Uterus (tissue), 4 donors: ENCODE measurements around the gene UBL3. TPM values are rescaled to one million over a fixed set of nuclear protein-coding genes. Genes with fewer than 3 reads are reported as not detected.

ENCODE experiments used
- DNase-seq, 2 donors: peaks; one replicate each; pipeline ENCODE4 v3.0.0-alpha.2; 2019 to 2020
- H3K27ac ChIP-seq, 2 donors: fragments of 200-600 bp; sonication (generic); 1 replicate in 1 of 2; 2 replicates in 1 of 2; pipeline ENCODE4 v1.5.1; 2016 to 2018
- H3K27me3 ChIP-seq, 2 donors: fragments of 200-600 bp; sonication (generic); one replicate each; pipeline ENCODE4 v1.5.1; 2018 to 2019; ENCODE audit warnings: control low read depth in 1 of 2
- H3K36me3 ChIP-seq, 2 donors: fragments of 200-600 bp; sonication (generic); one replicate each; pipeline ENCODE4 v1.5.1; 2019; ENCODE audit warnings: control low read depth in 1 of 2
- H3K4me1 ChIP-seq, 2 donors: fragments of 200-600 bp; sonication (generic); one replicate each; pipeline ENCODE4 v1.5.1; 2018 to 2019; ENCODE audit warnings: control low read depth in 1 of 2
- H3K4me3 ChIP-seq, 2 donors: fragments of 200-600 bp; sonication (generic); 1 replicate in 1 of 2; 2 replicates in 1 of 2; pipeline ENCODE4 v1.5.1; 2018 to 2019; ENCODE audit warnings: mild to moderate bottlenecking in 1 of 2
- H3K9me3 ChIP-seq, 2 donors: fragments of 200-600 bp; sonication (generic); one replicate each; pipeline ENCODE4 v1.5.1; 2019; ENCODE audit warnings: control low read depth in 1 of 2
- CTCF ChIP-seq, 4 experiments: fragments of 200-600 bp in 2 of 4; fragments of 450-650 bp in 2 of 4; sonication (generic) in 2 of 4; IDR thresholded peaks; one replicate each; pipeline ENCODE4 v1.5.1; 2016 to 2019; ENCODE audit warnings: antibody characterized with exemption in 4 of 4, mild to moderate bottlenecking in 2 of 4, moderate library complexity in 1 of 4
- POLR2A ChIP-seq, 2 donors: fragments of 450-650 bp; IDR thresholded peaks; one replicate each; pipeline ENCODE4 v1.6.1; 2016; ENCODE audit warnings: antibody characterized with exemption in 2 of 2, mild to moderate bottlenecking in 1 of 2, moderate library complexity in 1 of 2
- intact Hi-C: fragments of 100-400 bp; cut with DNase I; formaldehyde crosslinking; loops from one replicate; pipeline ENCODE4 v1.15.1; 2023; ENCODE audit warnings: low total_unique reads
- total RNA-seq, 4 donors: library from RNA; depleted of rRNA in 3 of 4; stranded (reverse); fragments of >200 nt in 3 of 4; gene quantifications; one replicate each; pipeline versions ENCODE4 v1.1.0 to v1.2.4, GENCODE V29; 2014 to 2023
- donor health status: DM: yes; HTN: yes; CAD: no.

UBL3 gene
- total RNA-seq, 4 donors from 2014 or later: 30.2 to 59.7 (median 56.8) TPM

- TF ChIP-seq CTCF (IDR thresholded peaks at IDR 0.05) (no peak), POLR2A (IDR thresholded peaks at IDR 0.05) (peak in 1 of 2 donors; percentile 4)
- Histone ChIP-seq H3K27ac (peak overlapping the region; percentile 99), H3K36me3 (no peaks in the 10 kb centered on the region), H3K4me1 (peaks cover 0 to 11% of the 10 kb centered on the region in 2 donors), H3K4me3 (peak overlapping the region; percentile 69 to 72), H3K27me3 (no peaks in the 10 kb centered on the region), H3K9me3 (no peaks in the 10 kb centered on the region)
- intact Hi-C loops: loop anchor here (5.0 kb wide), 1 partner anchor 265 kb away; no protein-coding TSS in a partner anchor
- DNase-seq: peak in 1 of 2 donors; percentile 42
Measured at GRCh38 chr13:29847501-29847983, 2.9 kb downstream of the UBL3 start.

- peak overlapping the region; percentile 69 to 72 for H3K4me3 ChIP-seq
- H3K9me3 ChIP-seq: no peaks in the 10 kb centered on the region
- DNase-seq: no peak
- H3K27ac ChIP-seq: peak overlapping the region; percentile 99
- no peaks in the 10 kb centered on the region for H3K27me3 ChIP-seq
- TF ChIP-seq CTCF (IDR thresholded peaks at IDR 0.05): no peak
- intact Hi-C loops: loop anchor here (5.0 kb wide), 1 partner anchor 266 kb away; no protein-coding TSS in a partner anchor
- no peaks in the 10 kb centered on the region for H3K36me3 ChIP-seq
- peaks cover 0 to 11% of the 10 kb centered on the region in 2 donors for H3K4me1 ChIP-seq
Measured at GRCh38 chr13:29846475-29847256, 3.8 kb downstream of the UBL3 start.

- Histone ChIP-seq H3K9me3 (no peaks in the 10 kb centered on the region), H3K4me3 (peak overlapping the region; percentile 2 to 69), H3K36me3 (no peaks in the 10 kb centered on the region), H3K27me3 (no peaks in the 10 kb centered on the region), H3K27ac (peak overlapping the region; percentile 39 to 99), H3K4me1 (peaks cover 0 to 11% of the 10 kb centered on the region in 2 donors)
- DNase-seq: no peak
- intact Hi-C loops: loop anchor here (5.0 kb wide), 1 partner anchor 267 kb away; no protein-coding TSS in a partner anchor
- TF ChIP-seq POLR2A (IDR thresholded peaks at IDR 0.05) (no peak), CTCF (IDR thresholded peaks at IDR 0.05) (peak in 2 of 4 experiments; percentile 34 to 41)
Measured at GRCh38 chr13:29845440-29846056, 4.9 kb downstream of the UBL3 start.

- intact Hi-C loops: no loop called here
Measured at GRCh38 chr13:29844441-29844840, 6.0 kb downstream of the UBL3 start.

More at GRCh38 chr13:29844441-29844840, 6.0 kb downstream of the UBL3 start:
- no peaks in the 10 kb centered on the region for H3K9me3 ChIP-seq
- H3K27ac ChIP-seq: peak overlapping the region in 1 of 2 donors; percentile 99
- H3K4me3 ChIP-seq: no peak overlapping the region
- no peaks in the 10 kb centered on the region for H3K36me3 ChIP-seq
- DNase-seq: no peak
- H3K27me3 ChIP-seq: no peaks in the 10 kb centered on the region
- peaks cover 0 to 11% of the 10 kb centered on the region in 2 donors for H3K4me1 ChIP-seq
- no peak for TF ChIP-seq CTCF (IDR thresholded peaks at IDR 0.05)
- TF ChIP-seq POLR2A (IDR thresholded peaks at IDR 0.05): no peak
